HG02571 (cell line): ENCODE measurements around the gene DNM3.

Source experiments
- ATAC-seq: cut with Tn5 transposase; IDR thresholded peaks from one replicate; pipeline ENCODE4 v1.9.1; 2021; ENCODE audit warnings: mild to moderate bottlenecking, moderate library complexity; ENCODE audit not compliant: unreplicated experiment

Gene DNM3

DNA sequence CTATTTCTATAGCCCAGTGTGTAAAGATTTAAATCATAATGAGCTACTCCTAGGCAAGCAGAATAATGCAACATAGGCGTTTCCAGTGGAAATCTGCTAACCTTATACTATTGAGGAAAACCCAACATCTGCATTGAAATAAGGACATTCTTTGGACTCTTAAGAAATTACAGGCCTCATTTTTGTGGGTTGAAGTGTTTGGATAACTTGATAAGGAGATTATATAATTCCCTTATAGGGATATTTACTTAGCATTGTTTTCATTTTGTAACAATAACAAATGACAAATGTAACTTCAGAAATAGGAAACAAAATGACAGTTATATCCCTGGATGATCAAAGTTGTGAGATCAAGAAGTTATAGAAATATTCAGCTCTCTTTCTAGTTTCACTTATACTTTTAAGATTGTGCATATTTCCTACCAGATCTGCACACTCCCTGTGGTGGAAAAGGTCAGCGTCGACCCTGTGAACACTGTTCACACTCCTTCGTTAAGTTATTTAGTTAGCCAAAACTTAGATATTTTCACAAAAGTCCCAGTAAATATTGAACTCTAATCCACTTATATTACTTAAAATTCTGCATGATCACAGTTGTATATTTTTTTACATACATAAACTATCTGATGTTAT, 294.8 kb downstream of the DNM3 start:
- no peak for ATAC-seq

DNA sequence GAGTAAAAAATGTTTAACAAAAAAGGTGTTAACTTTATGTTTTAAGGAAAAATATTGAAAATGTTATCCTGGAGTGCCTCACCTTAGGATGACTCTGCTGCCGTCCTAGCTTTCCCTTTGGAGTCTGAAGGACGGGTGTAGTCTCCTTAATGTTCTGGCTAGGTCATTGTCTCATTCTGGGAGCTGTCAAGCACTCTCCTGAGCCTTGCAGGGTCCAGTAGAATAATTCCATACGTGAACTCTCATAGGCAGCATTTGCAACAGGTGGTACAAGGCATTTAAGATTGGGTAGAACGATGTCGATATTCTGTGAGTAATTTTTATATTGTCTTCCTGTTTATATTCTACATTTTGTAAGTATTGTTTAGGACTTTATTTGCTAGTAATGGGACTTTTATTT, 295.6 kb downstream of the DNM3 start:
- ATAC-seq: no peak

DNA sequence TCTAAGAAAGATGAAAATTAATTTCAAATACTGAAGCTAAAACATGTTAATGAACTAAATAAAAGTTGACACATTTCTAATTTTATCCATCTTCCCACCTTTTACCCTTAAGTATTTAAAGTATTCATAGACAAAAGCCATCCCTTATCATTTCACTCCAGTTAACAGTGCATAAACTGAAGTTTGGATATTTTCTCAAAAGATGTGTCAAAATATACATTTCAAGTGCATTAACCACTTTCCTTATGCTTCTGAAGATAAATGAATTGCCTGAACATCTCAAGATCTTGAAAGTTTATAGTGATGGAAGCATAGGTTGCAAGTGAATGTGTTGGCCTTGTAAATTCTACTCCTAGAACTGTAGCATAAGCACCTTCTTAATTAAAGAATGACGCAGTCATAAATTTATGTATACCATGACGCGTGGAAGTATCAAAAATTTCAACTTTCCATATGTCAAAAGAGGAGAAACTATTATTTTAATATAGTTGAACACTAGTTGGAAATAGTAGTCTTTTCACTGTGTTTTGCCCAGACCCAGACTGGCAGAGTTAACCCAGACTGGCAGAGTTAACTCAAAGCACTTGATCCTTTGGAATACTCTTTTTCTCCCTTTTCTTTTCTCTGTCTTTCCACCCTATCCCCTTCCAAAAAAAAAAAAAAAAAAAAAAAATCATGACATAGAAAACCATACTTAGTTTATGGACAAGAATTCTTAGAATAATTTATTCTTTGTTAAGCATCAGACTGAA, 296.6 kb downstream of the DNM3 start:
- no peak for ATAC-seq

DNA sequence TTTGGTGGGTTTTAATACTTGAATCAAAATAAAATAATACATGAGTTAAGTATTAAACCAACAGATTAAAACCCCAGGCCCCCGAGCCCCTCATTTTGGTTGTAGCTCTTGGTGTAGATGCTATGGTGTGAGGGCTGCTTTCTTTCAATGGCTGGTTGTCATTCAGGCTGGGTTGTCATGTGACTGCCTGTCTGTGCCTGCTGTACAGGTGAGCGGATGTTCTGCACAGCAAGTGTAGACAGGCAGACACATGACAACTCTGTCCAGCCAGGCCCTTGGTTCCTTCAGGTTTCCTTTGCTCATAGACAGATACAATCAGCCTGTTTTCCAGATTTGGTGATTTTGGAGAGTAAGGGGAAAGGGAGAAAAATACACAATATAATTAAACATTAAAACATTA, 297.3 kb downstream of the DNM3 start:
- ATAC-seq: no peak

DNA sequence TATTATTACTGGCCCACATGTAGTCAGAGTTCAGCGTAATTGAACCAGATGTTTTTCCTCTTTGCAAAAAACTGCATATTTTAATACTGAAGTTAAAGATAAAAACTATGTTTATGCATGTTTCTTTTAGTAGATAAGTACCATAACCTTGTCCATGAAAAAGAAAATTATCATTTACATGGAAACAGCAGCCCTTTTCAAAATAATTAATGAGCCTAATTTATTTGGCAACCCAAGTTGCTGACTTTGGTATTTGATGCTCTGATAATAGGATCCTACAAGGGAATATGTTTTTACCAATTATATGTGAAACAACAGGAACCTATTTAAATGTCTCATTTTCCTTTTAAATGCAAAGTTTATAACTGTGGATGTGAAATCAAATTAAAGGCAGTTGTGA, 297.9 kb downstream of the DNM3 start:
- ATAC-seq: no peak

DNA sequence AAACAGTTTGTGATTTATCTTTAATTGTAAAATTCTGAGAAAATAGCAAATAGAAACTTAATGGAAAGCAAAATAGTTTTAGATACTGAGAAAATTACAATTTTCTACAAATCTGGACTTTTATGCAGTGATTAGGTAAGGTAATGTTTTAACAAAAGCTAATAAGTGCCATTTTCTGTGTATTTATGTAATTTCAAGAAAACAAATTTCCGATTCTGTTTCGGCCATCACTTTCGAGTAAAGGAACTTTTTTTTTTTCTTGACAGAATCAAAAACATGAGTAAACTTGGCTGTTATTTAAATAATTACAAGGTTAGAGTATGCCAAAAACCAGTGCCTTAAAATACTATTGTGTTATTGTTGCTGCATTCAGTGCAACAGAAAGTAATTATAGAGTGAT, 298.8 kb downstream of the DNM3 start:
- ATAC-seq: no peak

DNA sequence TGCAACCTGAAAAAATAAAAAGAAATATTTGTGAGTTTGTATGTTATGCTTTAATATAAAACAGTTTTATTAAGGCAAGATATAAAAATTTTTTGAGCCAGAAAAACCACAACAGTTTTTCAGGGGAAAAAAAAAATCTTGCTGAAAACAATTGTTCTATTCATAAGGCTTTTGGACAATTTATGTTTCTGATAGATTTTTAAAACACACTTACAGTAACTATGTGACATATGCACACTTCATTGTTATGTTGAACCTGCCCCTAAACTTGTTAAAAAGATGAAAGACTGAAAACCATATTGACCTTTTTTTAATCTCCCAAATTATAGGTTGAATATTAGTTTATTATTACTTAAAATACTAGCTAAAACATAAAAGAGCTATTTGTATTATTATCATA, 299.3 kb downstream of the DNM3 start:
- ATAC-seq: no peak

DNA sequence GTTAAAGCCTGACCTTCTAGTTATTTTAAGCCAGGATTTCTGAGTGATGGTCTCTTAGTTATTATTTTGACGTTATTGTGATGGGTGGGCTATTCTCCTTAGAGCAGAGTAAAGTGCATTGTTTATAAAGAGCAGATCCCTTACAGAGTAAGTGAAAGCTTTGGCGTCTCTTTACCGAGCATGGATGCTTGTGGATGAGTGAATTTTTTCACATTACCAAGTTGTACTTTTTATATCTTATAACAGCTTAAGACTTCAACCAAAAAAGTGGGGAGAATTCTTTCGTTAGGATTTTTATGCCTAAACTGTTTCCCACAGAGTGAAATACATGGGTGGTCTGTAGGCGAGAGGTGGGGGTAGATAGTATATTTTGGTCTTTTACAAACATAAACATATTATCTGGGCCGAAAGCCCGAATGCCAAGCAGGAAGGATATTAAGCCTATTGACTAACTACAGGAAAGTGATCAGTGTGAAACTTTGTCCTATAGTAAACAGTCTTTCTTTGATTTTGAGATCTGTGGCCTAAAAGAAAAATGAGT, 300.1 kb downstream of the DNM3 start:
- ATAC-seq: no peak

DNA sequence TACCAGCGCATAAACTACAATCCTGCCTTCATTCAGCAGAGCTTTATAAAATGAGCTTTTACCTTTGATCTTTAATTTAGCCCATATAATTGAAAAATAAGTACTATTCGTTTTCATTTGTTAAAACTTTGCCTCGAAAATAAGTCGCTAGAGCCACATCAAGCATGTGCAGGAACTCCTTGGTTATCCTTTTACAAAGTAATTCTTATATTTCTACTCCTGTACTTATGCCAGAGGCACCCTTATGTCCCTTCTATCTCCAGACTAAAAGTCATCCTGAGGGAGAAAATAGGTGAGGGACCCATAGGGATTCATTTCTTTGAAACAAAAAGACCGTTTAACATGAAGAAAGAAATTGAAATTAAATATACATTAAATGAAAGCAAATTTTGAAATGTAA, 301.0 kb downstream of the DNM3 start:
- ATAC-seq: no peak

DNA sequence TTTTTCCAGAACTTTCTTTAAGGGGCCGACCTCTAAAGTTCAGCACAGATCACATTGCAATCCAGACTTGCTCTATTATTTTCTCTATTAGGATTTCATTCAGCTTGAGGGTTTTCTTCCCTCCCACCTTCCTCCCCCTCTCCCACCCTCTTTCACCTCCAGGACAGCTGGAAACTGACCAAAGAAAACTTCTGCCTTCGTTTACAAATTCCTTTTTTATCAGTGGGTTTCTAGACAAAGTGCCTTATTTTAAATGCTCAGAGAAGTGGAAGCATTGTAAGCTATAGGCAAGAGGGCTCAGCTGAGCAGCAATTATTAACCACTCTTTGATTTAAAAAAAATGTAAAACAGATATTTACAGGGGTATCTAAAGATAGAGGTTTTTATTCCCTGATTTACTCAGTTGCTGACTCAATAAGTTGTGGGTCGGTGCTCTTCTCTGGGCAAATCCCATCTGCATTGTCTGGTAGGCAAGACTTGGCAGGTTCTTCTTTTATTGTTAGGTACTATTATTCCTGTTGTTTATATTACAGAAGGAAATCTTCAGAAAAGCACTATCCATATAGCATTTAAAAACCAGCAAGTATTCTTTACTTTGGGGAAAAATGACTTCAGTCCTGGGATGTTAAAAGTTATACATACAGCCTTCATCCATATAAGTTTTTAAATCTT, 302.2 kb downstream of the DNM3 start:
- ATAC-seq: no peak

DNA sequence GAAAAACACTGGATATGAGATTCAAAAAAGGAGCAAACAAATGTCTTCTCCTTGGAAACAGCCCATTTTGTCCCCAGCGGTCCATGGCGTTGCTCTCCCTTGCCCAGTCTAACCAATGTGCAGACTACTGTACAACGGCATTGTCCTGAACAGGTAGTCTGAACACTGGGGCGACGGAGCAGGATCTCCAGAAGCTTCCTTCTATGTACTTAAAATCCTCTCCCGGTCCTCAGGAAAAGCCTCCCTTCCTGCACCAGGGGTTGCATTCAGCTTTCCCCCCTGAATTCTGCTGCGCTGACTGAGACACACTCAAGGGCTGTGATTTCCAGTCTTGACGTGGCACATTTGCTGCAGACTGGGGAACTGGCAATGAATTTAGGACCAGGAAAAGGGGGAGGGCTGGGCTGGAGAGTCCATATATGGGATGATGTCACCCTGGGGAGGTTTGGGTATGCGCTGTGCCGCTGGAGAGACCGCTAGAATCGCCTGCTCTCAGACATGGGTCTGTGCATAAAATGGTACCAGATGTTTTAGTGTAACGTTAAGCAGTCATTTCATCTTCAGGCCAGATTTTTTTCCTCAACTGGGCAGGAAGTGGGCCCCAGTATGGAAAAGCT, 303.3 kb downstream of the DNM3 start:
- ATAC-seq: no peak

DNA sequence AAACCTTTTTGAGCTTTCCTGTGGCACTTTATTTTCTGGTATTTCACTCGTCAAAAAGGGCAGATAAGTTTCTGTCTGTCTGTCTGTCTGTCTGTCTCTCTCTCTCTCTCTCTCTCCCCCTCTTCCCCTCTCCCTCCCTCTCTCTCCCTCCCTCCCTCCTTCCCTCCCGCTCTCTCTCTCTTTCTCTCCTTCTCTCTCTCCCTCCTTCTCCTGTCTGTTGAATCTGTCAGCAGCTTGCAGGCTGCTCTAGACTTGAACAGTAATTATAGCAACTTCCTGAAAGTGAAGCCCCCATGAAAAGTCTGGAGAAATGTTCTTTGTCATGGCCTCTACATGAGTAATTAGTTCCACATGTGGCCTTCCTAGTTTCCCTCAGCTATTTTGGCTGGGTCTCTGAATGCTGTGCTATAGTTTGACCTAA, 303.9 kb downstream of the DNM3 start:
- no peak for ATAC-seq

DNA sequence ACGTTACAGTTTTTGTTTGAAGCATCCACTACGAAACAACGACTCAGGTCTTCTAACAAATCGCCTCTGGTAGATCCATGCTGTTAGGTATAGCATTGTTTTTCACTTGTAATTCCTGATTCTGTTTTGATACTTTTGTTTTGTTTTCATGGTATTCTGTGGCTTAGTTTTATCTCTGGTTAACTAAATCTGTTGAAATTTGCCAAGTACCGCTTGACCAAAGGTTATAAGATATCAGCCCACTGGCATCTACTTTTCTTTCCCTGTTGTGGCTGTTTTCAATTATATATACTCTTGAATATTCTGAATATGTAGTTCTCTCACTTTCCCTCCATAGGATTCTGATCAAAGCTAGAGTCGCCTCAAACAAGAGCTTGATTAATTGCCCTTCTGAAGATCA, 304.4 kb downstream of the DNM3 start:
- ATAC-seq: no peak

DNA sequence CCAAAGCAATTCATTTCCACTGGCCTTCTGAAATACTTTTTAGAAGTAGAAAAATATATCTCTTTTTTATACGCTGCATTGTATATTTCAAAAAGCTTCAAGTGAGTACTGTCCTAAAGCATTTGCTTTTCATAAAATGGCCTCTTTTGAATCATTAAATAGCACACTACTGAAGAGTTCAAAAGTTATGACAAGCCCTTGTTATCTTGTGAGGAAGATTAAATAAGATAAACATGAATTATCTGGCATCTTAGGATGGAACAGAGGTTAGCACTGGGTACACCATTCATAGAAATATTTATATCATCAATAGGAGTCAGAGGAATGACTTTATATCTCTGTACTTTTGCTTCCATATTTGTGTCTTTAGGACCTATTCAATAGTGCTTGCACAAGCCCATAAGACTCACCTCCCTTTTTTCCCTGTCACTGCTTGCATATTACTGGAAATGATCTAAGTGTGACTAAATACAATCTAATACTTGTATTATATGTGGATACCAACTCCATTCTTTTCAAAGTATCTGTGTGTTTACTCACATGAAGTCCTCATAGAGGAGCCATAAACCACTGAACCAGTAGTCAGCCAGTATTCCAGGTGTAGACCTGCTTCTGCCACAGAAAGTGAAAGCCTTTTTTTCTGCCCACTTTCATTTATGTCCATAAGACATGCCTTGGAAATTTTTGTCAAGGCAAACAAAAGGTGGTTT, 305.0 kb downstream of the DNM3 start:
- no peak for ATAC-seq

DNA sequence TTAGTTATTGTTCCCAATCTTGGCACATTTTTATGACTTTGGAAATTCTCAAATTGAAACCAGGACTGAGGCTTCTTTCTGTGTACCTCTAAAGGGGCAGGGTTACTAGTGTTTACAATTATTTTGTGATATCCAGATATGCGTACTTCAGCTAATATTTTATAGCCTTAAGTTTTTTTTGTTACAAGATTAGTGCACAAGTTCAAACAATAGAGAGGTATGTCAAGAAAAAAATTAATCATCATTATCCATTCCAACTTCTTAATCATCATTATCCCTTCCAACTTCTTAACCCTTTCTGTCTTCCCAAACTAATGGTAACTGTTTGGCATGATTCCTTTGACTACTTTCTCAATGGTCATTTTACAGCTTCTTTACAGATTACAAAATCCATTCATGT, 306.2 kb downstream of the DNM3 start:
- ATAC-seq: no peak

DNA sequence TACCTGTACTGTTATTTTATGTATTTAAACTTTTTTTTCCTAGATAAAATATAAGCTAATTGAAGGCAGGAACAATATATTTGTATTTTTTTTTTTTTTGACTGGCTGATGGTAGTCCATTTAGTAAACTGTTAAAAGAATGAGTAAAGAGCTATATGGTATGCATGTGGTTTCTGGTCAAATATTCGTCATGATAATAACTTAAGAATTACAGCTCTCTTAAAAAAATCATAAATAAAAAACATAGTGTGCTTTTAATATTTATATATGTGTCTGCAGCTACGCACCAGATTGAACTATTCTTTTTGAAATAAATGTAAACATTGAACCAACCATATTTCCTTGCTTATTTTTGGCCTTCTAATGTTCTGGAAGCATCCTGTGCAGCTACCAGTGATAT, 306.9 kb downstream of the DNM3 start:
- no peak for ATAC-seq

DNA sequence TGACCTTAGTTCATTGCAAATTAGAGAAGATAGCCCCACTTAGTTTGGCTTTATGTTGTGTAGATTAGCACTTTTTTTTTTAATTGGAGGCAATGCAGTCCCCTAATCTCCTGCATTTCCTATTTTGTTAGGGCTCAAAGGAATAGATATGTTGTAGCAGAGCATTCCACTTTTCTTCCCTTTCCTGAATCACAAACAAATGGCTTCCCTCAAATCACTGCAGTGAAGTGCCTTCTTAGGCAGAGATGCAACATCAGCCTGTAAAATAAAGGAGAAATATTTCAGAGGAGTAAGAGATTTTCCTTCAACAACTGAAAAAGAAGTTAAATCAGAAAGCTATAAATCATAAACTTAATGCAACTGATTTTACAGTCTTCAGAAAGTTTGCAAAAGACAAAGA, 307.4 kb downstream of the DNM3 start:
- ATAC-seq: no peak

DNA sequence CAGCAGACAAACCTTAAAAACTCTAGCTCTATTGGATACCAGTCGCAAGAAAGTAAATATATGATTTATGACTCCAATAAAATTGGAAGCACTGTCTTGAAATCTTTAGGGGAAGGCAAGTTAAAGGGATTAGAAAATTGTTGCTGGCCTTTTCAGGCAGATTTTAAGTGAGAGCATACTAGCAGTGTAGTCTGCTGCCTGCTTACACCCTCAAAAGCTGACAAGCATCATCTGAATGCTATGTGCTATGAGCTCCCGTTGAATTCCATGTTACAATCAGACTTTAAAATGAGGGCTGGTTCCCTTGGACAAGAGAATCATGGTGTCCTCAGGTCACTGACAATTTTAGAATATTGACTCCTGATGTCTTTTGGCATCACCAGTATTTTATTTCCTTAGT, 308.0 kb downstream of the DNM3 start:
- ATAC-seq: no peak

DNA sequence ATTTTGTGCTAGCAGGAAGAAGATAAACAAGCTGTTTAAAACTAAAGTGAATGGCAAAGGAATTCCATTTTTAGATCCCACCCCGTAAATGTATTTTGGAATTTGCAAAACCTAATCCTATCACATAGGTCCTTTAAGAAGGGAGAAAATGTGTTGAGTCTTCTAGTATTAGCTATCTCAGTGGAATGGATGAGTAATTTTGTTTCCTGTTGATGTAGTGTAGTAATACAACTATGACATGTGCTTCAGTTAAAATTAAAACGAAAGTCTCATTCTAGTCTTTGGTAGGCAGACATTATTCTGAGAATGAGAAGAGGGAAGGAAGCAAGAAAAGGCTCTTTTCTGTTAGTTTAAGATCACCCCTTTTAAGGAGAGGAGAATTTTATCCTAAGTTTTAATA, 313.3 kb downstream of the DNM3 start:
- peak; percentile 62 for ATAC-seq

DNA sequence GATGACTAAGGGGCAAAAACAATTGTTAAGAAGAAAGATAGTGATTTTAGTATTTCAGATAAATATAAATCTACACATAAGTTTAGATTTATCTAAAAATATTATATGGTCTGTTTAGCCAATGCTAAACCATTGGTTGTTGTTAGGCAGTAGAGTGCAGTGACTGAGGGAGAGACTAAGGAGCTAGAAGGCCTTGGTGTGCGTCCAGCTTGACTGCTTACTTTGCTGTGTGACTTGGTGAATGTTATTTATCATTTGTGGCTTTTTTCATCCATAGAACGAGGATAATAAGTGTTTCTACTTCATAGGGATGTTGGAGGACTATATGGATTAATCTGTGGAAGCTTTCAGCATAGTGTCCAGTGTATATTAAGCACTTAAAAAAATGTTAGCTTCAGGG, 314.5 kb downstream of the DNM3 start:
- ATAC-seq: no peak

DNA sequence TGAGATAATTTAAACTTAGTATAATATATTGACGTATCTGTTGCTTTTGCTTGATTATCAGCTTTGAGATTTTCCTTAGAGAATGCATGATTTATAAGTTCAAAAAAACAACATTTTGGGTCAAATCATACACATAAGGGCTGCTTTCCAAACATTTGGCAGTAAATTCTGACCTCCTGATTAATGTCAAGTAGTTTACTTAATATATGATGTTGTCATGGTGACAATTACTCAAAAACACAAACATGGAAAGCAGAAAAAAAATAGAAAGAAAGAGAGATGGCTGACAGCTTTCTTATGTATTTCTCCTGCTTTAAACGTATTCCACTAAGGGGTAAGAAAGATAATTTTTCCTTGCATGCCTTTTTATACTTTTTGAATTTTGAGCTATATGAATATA, 320.9 kb downstream of the DNM3 start:
- no peak for ATAC-seq
